ENCODE measurements around the gene STAB1. TPM values are rescaled to one million over a fixed set of nuclear protein-coding genes. Genes with fewer than 3 reads are reported as not detected.

STAB1 gene
- total RNA-seq, 4 donors from 2014 or later = 76.2 to 167 (median 95.8) TPM

- TF ChIP-seq CTCF (IDR thresholded peaks at IDR 0.05) = no peak
- TF ChIP-seq EP300 (IDR thresholded peaks at IDR 0.05) = no peak
- no peak for TF ChIP-seq POLR2AphosphoS5 (IDR thresholded peaks at IDR 0.05)
- WGBS, 2 donors (ENCODE audit: low coverage in 1 of 2) = 55 to 63% methylated on average over 2 of the region's 2 CpGs
- H3K36me3 ChIP-seq = peaks cover 0 to 84% of the 10 kb centered on the region in 2 donors
These were observed 52.0 kb downstream of the STAB1 start for GRCh38 chr3:52547143-52547542.

GRCh38 chr3:52551118-52551517, 56.0 kb downstream of the STAB1 start:
- Histone ChIP-seq H3K9me3 (no peaks in the 10 kb centered on the region), H3K36me3 (peaks cover 0 to 85% of the 10 kb centered on the region in 2 donors), H3K27me3 (no peaks in the 10 kb centered on the region), H3K4me1 (peaks cover 0 to 11% (median 0%) of the 10 kb centered on the region in 3 donors), H3K4me3 (no peak overlapping the region), H3K27ac (no peak overlapping the region)
- ATAC-seq = no peak
- TF ChIP-seq POLR2A (IDR thresholded peaks at IDR 0.05) (no peak), EP300 (IDR thresholded peaks at IDR 0.05) (no peak), POLR2AphosphoS5 (IDR thresholded peaks at IDR 0.05) (no peak), CTCF (IDR thresholded peaks at IDR 0.05) (no peak)

More at GRCh38 chr3:52547143-52547542, 52.0 kb downstream of the STAB1 start:
- peaks cover 0 to 16% (median 0%) of the 10 kb centered on the region in 3 donors for H3K4me1 ChIP-seq
- no peak for ATAC-seq
- H3K27me3 ChIP-seq = no peaks in the 10 kb centered on the region
- H3K27ac ChIP-seq = no peak overlapping the region
- no peaks in the 10 kb centered on the region for H3K9me3 ChIP-seq
- no peak overlapping the region for H3K4me3 ChIP-seq

DNA sequence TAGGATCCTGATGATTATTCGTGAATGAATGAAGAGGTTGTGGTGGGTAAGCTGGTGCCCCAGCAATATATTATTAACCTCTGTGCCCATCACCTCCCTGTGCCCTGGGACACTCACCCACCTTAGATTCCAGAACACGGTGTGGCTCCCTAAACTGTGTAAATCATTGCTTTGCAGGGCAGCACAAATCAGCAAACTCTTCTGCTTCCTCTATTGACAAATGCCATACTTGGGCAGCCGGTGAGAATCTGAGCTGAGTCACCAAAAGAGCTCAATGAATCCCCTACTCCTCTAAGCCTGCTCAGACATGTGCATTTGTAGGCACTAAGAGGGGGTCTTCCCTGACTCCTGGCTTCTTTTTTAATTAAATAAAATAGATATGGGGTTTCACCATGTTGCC, 57.0 kb downstream of the STAB1 start:
- ATAC-seq = no peak
- Histone ChIP-seq H3K4me3 (no peak overlapping the region), H3K27ac (no peak overlapping the region), H3K36me3 (peaks cover 0 to 77% of the 10 kb centered on the region in 2 donors), H3K4me1 (peaks cover 0 to 18% (median 0%) of the 10 kb centered on the region in 3 donors), H3K27me3 (no peaks in the 10 kb centered on the region), H3K9me3 (no peaks in the 10 kb centered on the region)
- TF ChIP-seq EP300 (IDR thresholded peaks at IDR 0.05) (no peak), CTCF (IDR thresholded peaks at IDR 0.05) (no peak), POLR2A (IDR thresholded peaks at IDR 0.05) (no peak), POLR2AphosphoS5 (IDR thresholded peaks at IDR 0.05) (no peak)
- WGBS, 2 donors (ENCODE audit: low coverage in 1 of 2) = 0 to 87% methylated on average over 1 to 3 of the region's 3 CpGs

- Histone ChIP-seq H3K4me1 (peaks cover 0 to 39% (median 0%) of the 10 kb centered on the region in 3 donors), H3K27me3 (no peaks in the 10 kb centered on the region), H3K36me3 (peaks cover 0 to 72% of the 10 kb centered on the region in 2 donors), H3K9me3 (no peaks in the 10 kb centered on the region), H3K4me3 (no peak overlapping the region), H3K27ac (no peak overlapping the region)
- 100% methylated on average over 2 of the region's 5 CpGs; no CpG with 5 or more reads in 1 of the 2 donors for WGBS, 2 donors (ENCODE audit: low coverage in 1 of 2)
- no peak for ATAC-seq
- TF ChIP-seq EP300 (IDR thresholded peaks at IDR 0.05) (no peak), POLR2AphosphoS5 (IDR thresholded peaks at IDR 0.05) (no peak)
These were observed 59.1 kb downstream of the STAB1 start for GRCh38 chr3:52554026-52554755.

GRCh38 chr3:52555056-52555455, 59.9 kb downstream of the STAB1 start:
- WGBS, 2 donors (ENCODE audit: low coverage in 1 of 2) = 83 to 88% methylated on average over 1 of the region's 1 CpG
- H3K36me3 ChIP-seq = peaks cover 0 to 72% of the 10 kb centered on the region in 2 donors
- H3K27ac ChIP-seq = no peak overlapping the region
- ATAC-seq = no peak
- peaks cover 0 to 40% (median 0%) of the 10 kb centered on the region in 3 donors for H3K4me1 ChIP-seq
- no peaks in the 10 kb centered on the region for H3K9me3 ChIP-seq
- TF ChIP-seq CTCF (IDR thresholded peaks at IDR 0.05) (no peak), POLR2AphosphoS5 (IDR thresholded peaks at IDR 0.05) (no peak)
- H3K4me3 ChIP-seq = no peak overlapping the region
- H3K27me3 ChIP-seq = no peaks in the 10 kb centered on the region
